HEK293T (cell line): ENCODE data around the gene PRR33.

Experiments
- CTBP1 ChIP-seq: fragments of 450-650 bp; IDR thresholded peaks from 2 replicates; pipeline ENCODE4 v1.6.1; 2016; ENCODE audit warnings: borderline replicate concordance
- FOXK2 ChIP-seq: fragments of 450-650 bp; IDR thresholded peaks from 2 replicates; pipeline ENCODE4 v1.6.1; 2016; ENCODE audit warnings: mild to moderate bottlenecking
- FOXM1 ChIP-seq: fragments of 450-650 bp; IDR thresholded peaks from 2 replicates; pipeline ENCODE4 v1.6.1; 2017; ENCODE audit warnings: mild to moderate bottlenecking, borderline replicate concordance
- NFRKB ChIP-seq: fragments of 450-650 bp; IDR thresholded peaks from 2 replicates; pipeline ENCODE4 v1.6.1; 2016; ENCODE audit warnings: mild to moderate bottlenecking, moderate library complexity
- SP1 ChIP-seq: fragments of 450-650 bp; IDR thresholded peaks from 2 replicates; pipeline ENCODE4 v1.6.1; 2017

- no peak for TF ChIP-seq FOXM1
- no peak for TF ChIP-seq SP1
- no peak for TF ChIP-seq CTBP1
- no peak for TF ChIP-seq NFRKB
- no peak for TF ChIP-seq FOXK2
Observed at GRCh38 chr11:1935156-1936071, 43.7 kb upstream of the PRR33 start.
